Measurements from ENCODE around the gene SVIL. TPM values are rescaled to one million over a fixed set of nuclear protein-coding genes. Genes with fewer than 3 reads are reported as not detected.

SVIL gene
- total RNA-seq, 1 experiment from 2014 or later, result 15.3 TPM

- Histone ChIP-seq H4K20me1 (ENCODE audit: control insufficient read depth, insufficient read depth, insufficient read length) (no peaks in the 10 kb centered on the region), H3T11ph (ENCODE audit: low read length) (no peak overlapping the region), H2BK12ac (ENCODE audit: insufficient read length, low read depth, low read length) (no peak overlapping the region), H3K79me1 (ENCODE audit: insufficient read depth, low read depth, low read length, poor library complexity, severe bottlenecking) (no peaks in the 10 kb centered on the region), H4K8ac (replicated peaks; ENCODE audit: insufficient read length, low read depth, low read length) (no peak overlapping the region), H3K9me3 (ENCODE audit: control insufficient read depth, low read depth, low read length) (no peaks in the 10 kb centered on the region), H3K79me2 (ENCODE audit: insufficient read depth, low read length) (peaks cover 2% of the 10 kb centered on the region; the same call in 1 of the 2 replicates), H4K5ac (ENCODE audit: insufficient read length, low read depth, low read length) (no peak overlapping the region), H3K27me3 (ENCODE audit: insufficient read depth, low read length) (no peaks in the 10 kb centered on the region), H3K27ac (ENCODE audit: insufficient read length, low read depth, low read length) (no peak overlapping the region), H3K9ac (ENCODE audit: extremely low read depth, insufficient read length, low read length) (no peak overlapping the region), H3K23ac (ENCODE audit: insufficient read length, low read depth, low read length) (no peak overlapping the region), H2BK15ac (ENCODE audit: low read depth, low read length) (no peak overlapping the region), H2BK120ac (ENCODE audit: low read depth, low read length, poor library complexity, severe bottlenecking) (no peak overlapping the region), H3K18ac (ENCODE audit: insufficient read length, low read depth, low read length) (no peak overlapping the region), H3K23me2 (ENCODE audit: insufficient read length, low read depth, low read length, poor library complexity, severe bottlenecking) (no peaks in the 10 kb centered on the region), H3K4ac (ENCODE audit: low read depth, low read length) (no peak overlapping the region), H2BK5ac (ENCODE audit: insufficient read length, low read length) (no peak overlapping the region), H2AFZ (ENCODE audit: low read length) (no peak overlapping the region), H4K91ac (ENCODE audit: insufficient read length, low read depth, low read length) (no peak overlapping the region), H3K4me2 (ENCODE audit: insufficient read depth, insufficient read length, low read length) (no peak overlapping the region), H2BK20ac (ENCODE audit: low read depth, low read length, poor library complexity, severe bottlenecking) (no peak overlapping the region), H2AK5ac (ENCODE audit: insufficient read length, low read length) (no peak overlapping the region), H3K14ac (ENCODE audit: insufficient read depth, low read length) (no peak overlapping the region), H3K4me1 (ENCODE audit: insufficient read depth, low read length) (peaks cover 4% of the 10 kb centered on the region; the same call in 1 of the 2 replicates), H3K56ac (ENCODE audit: insufficient read length, low read depth, low read length) (no peak overlapping the region)
- peaks cover 0 to 4% of the 10 kb centered on the region in 2 experiments; a peak in 2 of 5 replicates for H3K9me3 Mint-ChIP-seq
- TF ChIP-seq, protein P1, sequence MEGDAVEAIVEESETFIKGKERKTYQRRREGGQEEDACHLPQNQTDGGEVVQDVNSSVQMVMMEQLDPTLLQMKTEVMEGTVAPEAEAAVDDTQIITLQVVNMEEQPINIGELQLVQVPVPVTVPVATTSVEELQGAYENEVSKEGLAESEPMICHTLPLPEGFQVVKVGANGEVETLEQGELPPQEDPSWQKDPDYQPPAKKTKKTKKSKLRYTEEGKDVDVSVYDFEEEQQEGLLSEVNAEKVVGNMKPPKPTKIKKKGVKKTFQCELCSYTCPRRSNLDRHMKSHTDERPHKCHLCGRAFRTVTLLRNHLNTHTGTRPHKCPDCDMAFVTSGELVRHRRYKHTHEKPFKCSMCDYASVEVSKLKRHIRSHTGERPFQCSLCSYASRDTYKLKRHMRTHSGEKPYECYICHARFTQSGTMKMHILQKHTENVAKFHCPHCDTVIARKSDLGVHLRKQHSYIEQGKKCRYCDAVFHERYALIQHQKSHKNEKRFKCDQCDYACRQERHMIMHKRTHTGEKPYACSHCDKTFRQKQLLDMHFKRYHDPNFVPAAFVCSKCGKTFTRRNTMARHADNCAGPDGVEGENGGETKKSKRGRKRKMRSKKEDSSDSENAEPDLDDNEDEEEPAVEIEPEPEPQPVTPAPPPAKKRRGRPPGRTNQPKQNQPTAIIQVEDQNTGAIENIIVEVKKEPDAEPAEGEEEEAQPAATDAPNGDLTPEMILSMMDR (conservative IDR thresholded peaks at IDR 0.05), result no peak
- no peak for DNase-seq
- no peak overlapping the region for H3K4me3 Mint-ChIP-seq
- H3K27ac Mint-ChIP-seq, result peak overlapping the region in 2 of 3 experiments; percentile 22 to 49; a peak in 3 of 7 replicates
- WGBS (ENCODE audit: extremely low coverage, insufficient read length, low lambda C conversion rate), result no CpG with 5 or more reads among the region's 5 CpGs
- peaks cover 0 to 7% (median 3%) of the 10 kb centered on the region in 3 experiments; a peak in 3 of 7 replicates for H3K36me3 Mint-ChIP-seq (ENCODE audit: insufficient read depth in 1 of 3, low read depth in 3 of 3)
- peaks cover 42% of the 10 kb centered on the region in 2 experiments for H3K4me1 Mint-ChIP-seq
- no peaks in the 10 kb centered on the region for H3K27me3 Mint-ChIP-seq (ENCODE audit: low read depth)
Measured at GRCh38 chr10:29619241-29619669, 15.5 kb downstream of the SVIL start.
